Esophagus squamous epithelium (tissue), 4 donors: ENCODE results near the gene LMNTD1.

Experiments
- POLR2A ChIP-seq, 4 donors: fragments of 450-650 bp; IDR thresholded peaks; one replicate each; pipeline ENCODE4 v1.6.1; 2017; ENCODE audit warnings: antibody characterized with exemption in 4 of 4, mild to moderate bottlenecking in 4 of 4, moderate library complexity in 3 of 4
- TF ChIP-seq, protein P1 (sequence below), 6 experiments: fragments of 450-650 bp in 4 of 6; fragments of 200-600 bp in 2 of 6; sonication (generic) in 2 of 6; IDR thresholded peaks; one replicate each; pipeline ENCODE4 v1.5.1; 2016 to 2019; ENCODE audit warnings: antibody characterized with exemption in 6 of 6, mild to moderate bottlenecking in 4 of 6, moderate library complexity in 4 of 6

DNA sequence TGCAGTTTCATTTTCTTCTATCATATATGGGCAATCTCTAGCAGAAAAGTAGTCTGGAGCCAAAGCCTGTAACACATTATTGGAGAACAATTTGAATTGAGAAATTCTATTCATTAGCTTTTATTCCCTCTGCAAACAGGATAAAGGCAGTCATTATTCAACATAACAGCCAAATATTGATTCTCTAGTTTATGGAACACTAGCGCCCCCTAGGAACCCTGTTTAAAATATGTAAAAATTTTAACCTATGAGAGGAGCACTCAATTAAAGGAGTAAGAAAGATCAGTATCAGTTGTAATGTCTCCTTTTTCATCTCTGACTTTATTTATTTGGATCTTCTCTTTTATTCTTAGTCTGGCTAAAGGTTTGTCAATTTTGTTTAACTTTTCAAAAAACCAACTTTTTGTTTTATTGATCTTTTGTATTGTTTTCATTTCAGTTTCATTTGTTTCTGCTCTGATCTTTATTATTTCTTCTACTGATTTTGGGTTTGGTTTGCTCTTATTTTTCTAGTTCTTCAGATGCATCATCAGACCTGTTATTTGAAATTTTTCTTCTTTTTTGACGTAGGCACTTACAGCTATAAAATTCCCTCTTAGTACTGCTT is 4.8 kb upstream of the LMNTD1 start:
- TF ChIP-seq, protein P1, sequence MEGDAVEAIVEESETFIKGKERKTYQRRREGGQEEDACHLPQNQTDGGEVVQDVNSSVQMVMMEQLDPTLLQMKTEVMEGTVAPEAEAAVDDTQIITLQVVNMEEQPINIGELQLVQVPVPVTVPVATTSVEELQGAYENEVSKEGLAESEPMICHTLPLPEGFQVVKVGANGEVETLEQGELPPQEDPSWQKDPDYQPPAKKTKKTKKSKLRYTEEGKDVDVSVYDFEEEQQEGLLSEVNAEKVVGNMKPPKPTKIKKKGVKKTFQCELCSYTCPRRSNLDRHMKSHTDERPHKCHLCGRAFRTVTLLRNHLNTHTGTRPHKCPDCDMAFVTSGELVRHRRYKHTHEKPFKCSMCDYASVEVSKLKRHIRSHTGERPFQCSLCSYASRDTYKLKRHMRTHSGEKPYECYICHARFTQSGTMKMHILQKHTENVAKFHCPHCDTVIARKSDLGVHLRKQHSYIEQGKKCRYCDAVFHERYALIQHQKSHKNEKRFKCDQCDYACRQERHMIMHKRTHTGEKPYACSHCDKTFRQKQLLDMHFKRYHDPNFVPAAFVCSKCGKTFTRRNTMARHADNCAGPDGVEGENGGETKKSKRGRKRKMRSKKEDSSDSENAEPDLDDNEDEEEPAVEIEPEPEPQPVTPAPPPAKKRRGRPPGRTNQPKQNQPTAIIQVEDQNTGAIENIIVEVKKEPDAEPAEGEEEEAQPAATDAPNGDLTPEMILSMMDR (IDR thresholded peaks at IDR 0.05), result peak; percentile 19 to 70 (median 43)
- no peak for TF ChIP-seq POLR2A (IDR thresholded peaks at IDR 0.05)
